Stimulated activated CD4-positive, alpha-beta T cell treated with anti-CD3 and anti-CD28 coated beads, Interleukin-15, amount 100 ng/mL, for 1 hour (primary cell): ENCODE measurements around the gene MANSC4.

ENCODE experiments used
- DNase-seq, 2 donors: peaks; one replicate each; pipeline ENCODE4 v3.0.0-alpha.2; 2020; ENCODE audit warnings: low read depth in 1 of 2, low spot score in 1 of 2

MANSC4 gene

GRCh38 chr12:27801630-27802029 is 21.6 kb upstream of the MANSC4 start:
- no peak for DNase-seq

GRCh38 chr12:27800819-27801218 is 20.8 kb upstream of the MANSC4 start:
- no peak for DNase-seq

- DNase-seq: no peak
Observed at GRCh38 chr12:27797301-27798025, 17.4 kb upstream of the MANSC4 start.

GRCh38 chr12:27796128-27796527 is 16.1 kb upstream of the MANSC4 start:
- DNase-seq: no peak

GRCh38 chr12:27794818-27795584 is 15.0 kb upstream of the MANSC4 start:
- DNase-seq: no peak

- no peak for DNase-seq
Observed at GRCh38 chr12:27790179-27790578, 10.1 kb upstream of the MANSC4 start.

GRCh38 chr12:27787559-27787958 is 7.5 kb upstream of the MANSC4 start:
- DNase-seq: no peak

GRCh38 chr12:27785882-27786570 is 6.0 kb upstream of the MANSC4 start:
- no peak for DNase-seq

GRCh38 chr12:27782481-27782880 is 2.4 kb upstream of the MANSC4 start:
- DNase-seq: no peak

- DNase-seq: no peak
Observed at GRCh38 chr12:27781680-27782079, 1.6 kb upstream of the MANSC4 start.

- DNase-seq: peak in 1 of 2 donors; percentile 13
Observed at GRCh38 chr12:27780612-27781408, 774 bp upstream of the MANSC4 start.

GRCh38 chr12:27779416-27779919 is 568 bp downstream of the MANSC4 start:
- no peak for DNase-seq

- DNase-seq: no peak
Observed at GRCh38 chr12:27778206-27778605, 1.8 kb downstream of the MANSC4 start.

GRCh38 chr12:27777141-27777540 is 2.9 kb downstream of the MANSC4 start:
- no peak for DNase-seq

GRCh38 chr12:27772328-27773049 is 7.5 kb downstream of the MANSC4 start:
- no peak for DNase-seq

GRCh38 chr12:27771481-27772327 is 8.3 kb downstream of the MANSC4 start:
- no peak for DNase-seq

- DNase-seq: no peak
Observed at GRCh38 chr12:27769142-27769673, 10.8 kb downstream of the MANSC4 start.

- no peak for DNase-seq
Observed at GRCh38 chr12:27766587-27766986, 13.4 kb downstream of the MANSC4 start.

- no peak for DNase-seq
Observed at GRCh38 chr12:27762757-27763156, 17.3 kb downstream of the MANSC4 start.
